Caco-2 (cell line): ENCODE data around the gene CPSF6. TPM values are rescaled to one million over a fixed set of nuclear protein-coding genes. Genes with fewer than 3 reads are reported as not detected.

Experiments used
- BruUV-seq: library from RNA; stranded (reverse); fragments of 400-500 nt; replicated peaks from 2 replicates; lab custom pipeline; 2021; lab: Mats Ljungman, UMichigan
- CTCF ChIA-PET: fragments of 300-600 bp; sonication (Branson Sonifier 250); formaldehyde crosslinking; loops from one replicate; lab custom pipeline; 2022; ENCODE audit warnings: antibody characterized with exemption; lab: Charles Lee
- POLR2A ChIA-PET: fragments of 300-600 bp; sonication (Branson Sonifier 250); formaldehyde crosslinking; loops from one replicate; lab custom pipeline; 2022; ENCODE audit warnings: antibody characterized with exemption; lab: Charles Lee
- DNase-seq, 2 experiments: peaks; one replicate each; pipeline versions ENCODE4 v3.0.0 to v3.0.0-alpha.2; 2020 to 2022
- H3K27me3 ChIP-seq: replicated peaks from 2 replicates; pipeline ENCODE4 v1.6.0; 2011; ENCODE audit warnings: low read length; ENCODE audit not compliant: control insufficient read depth, insufficient read depth
- H3K36me3 ChIP-seq: 2 replicates; pipeline ENCODE4 v1.5.1; 2011; ENCODE audit warnings: low read length; ENCODE audit not compliant: control insufficient read depth, insufficient read depth
- H3K4me1 ChIP-seq: fragments of 250-450 bp; sonication (Bioruptor Pico); 2 replicates; pipeline ENCODE4 v1.5.1; 2020; ENCODE audit warnings: mild to moderate bottlenecking
- H3K4me3 ChIP-seq: 2 replicates; pipeline ENCODE4 v1.5.1; 2011; ENCODE audit warnings: low read depth, mild to moderate bottlenecking, control low read depth, low read length
- H3K9me3 ChIP-seq: fragments of 250-450 bp; sonication (Bioruptor Pico); 2 replicates; pipeline ENCODE4 v1.5.1; 2020; ENCODE audit warnings: mild to moderate bottlenecking, moderate library complexity
- H3K27ac Mint-ChIP-seq: one replicate; pipeline ENCODE4 v1.8.0; 2022; ENCODE audit warnings: mixed read lengths; ENCODE audit not compliant: unreplicated experiment
- H3K27me3 Mint-ChIP-seq: one replicate; pipeline ENCODE4 v1.8.0; 2022; ENCODE audit warnings: mixed read lengths; ENCODE audit not compliant: insufficient read depth, unreplicated experiment
- H3K36me3 Mint-ChIP-seq: one replicate; pipeline ENCODE4 v1.8.0; 2022; ENCODE audit warnings: mild to moderate bottlenecking, mixed read lengths; ENCODE audit not compliant: insufficient read depth, unreplicated experiment
- H3K4me1 Mint-ChIP-seq: one replicate; pipeline ENCODE4 v1.8.0; 2022; ENCODE audit warnings: low read depth, mixed read lengths; ENCODE audit not compliant: unreplicated experiment
- H3K4me3 Mint-ChIP-seq: one replicate; pipeline ENCODE4 v1.8.0; 2022; ENCODE audit warnings: mild to moderate bottlenecking, moderate library complexity, mixed read lengths; ENCODE audit not compliant: unreplicated experiment
- H3K9me3 Mint-ChIP-seq: one replicate; pipeline ENCODE4 v1.8.0; 2022; ENCODE audit warnings: mixed read lengths; ENCODE audit not compliant: unreplicated experiment
- intact Hi-C: fragments of 100-400 bp; cut with micrococcal nuclease; formaldehyde crosslinking; loops from one replicate; pipeline ENCODE4 v1.10.0; 2022; ENCODE audit not compliant: unreplicated experiment
- total RNA-seq: library from RNA; stranded (reverse); gene quantifications from 2 replicates; pipeline ENCODE4 v1.2.3, GENCODE V29; 2022
- TF ChIP-seq, protein P1 (sequence below), 2 experiments: fragments of 200-600 bp in 1 of 2; IDR thresholded peaks; 1 replicate in 1 of 2; 2 replicates in 1 of 2; pipeline versions ENCODE4 v1.5.1 to v1.8.0; 2011 to 2022; ENCODE audit warnings: antibody characterized with exemption in 1 of 2, control low read depth in 1 of 2, inconsistent platforms in 1 of 2, low read depth in 1 of 2, low read length in 1 of 2, mild to moderate bottlenecking in 1 of 2, moderate library complexity in 1 of 2; ENCODE audit not compliant: insufficient read depth in 1 of 2, severe bottlenecking in 1 of 2, unreplicated experiment in 1 of 2

CPSF6 gene
- total RNA-seq, 1 experiment from 2014 or later: 124 TPM

DNA sequence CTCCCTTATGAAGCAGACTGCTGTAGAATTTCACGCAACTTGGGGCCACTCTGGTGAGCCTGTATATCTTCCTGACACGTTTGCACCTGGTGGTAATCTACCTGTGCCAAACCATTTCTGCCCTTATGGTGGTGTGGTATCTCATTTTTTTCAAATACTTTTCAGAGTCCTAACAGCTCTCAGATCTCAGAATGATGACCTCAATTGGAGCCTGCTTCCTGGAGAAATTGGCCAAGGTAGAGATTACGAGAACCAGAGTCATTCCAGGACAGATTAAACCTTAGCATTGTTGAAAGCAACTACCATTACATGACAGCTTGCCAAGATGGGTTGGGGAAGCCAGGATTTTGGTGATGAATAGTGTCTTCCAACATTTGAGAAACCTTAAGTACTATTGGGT, 48.2 kb downstream of the CPSF6 start:
- no peak for DNase-seq
- Histone ChIP-seq H3K36me3 (no peaks in the 10 kb centered on the region), H3K4me1 (no peaks in the 10 kb centered on the region), H3K4me3 (no peak overlapping the region), H3K9me3 (peaks cover 12% of the 10 kb centered on the region; the same call in 1 of the 2 replicates), H3K27me3 (no peaks in the 10 kb centered on the region)
- Mint-ChIP-seq H3K4me1 (no peaks in the 10 kb centered on the region), H3K4me3 (no peak overlapping the region), H3K9me3 (peaks cover 8% of the 10 kb centered on the region), H3K27me3 (no peaks in the 10 kb centered on the region), H3K27ac (no peak overlapping the region), H3K36me3 (no peaks in the 10 kb centered on the region)
- CTCF ChIA-PET: interaction anchor here (0.6 kb wide), 1 partner anchor 344 kb away, joined by 3 read pairs; no protein-coding TSS in a partner anchor
- no TSS peak for BruUV-seq
- POLR2A ChIA-PET: interaction anchor here (0.5 kb wide), 1 partner anchor 429 kb away, joined by 3 read pairs; no protein-coding TSS in a partner anchor
- intact Hi-C loops: loop anchor here (5.0 kb wide), 1 partner anchor 135 kb away; no protein-coding TSS in a partner anchor
- TF ChIP-seq, protein P1, sequence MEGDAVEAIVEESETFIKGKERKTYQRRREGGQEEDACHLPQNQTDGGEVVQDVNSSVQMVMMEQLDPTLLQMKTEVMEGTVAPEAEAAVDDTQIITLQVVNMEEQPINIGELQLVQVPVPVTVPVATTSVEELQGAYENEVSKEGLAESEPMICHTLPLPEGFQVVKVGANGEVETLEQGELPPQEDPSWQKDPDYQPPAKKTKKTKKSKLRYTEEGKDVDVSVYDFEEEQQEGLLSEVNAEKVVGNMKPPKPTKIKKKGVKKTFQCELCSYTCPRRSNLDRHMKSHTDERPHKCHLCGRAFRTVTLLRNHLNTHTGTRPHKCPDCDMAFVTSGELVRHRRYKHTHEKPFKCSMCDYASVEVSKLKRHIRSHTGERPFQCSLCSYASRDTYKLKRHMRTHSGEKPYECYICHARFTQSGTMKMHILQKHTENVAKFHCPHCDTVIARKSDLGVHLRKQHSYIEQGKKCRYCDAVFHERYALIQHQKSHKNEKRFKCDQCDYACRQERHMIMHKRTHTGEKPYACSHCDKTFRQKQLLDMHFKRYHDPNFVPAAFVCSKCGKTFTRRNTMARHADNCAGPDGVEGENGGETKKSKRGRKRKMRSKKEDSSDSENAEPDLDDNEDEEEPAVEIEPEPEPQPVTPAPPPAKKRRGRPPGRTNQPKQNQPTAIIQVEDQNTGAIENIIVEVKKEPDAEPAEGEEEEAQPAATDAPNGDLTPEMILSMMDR (IDR thresholded peaks at IDR 0.05; ENCODE audit: insufficient read depth in 1 of 2, low read depth in 1 of 2, low read length in 1 of 2, severe bottlenecking in 1 of 2, unreplicated experiment in 1 of 2): no peak

DNA sequence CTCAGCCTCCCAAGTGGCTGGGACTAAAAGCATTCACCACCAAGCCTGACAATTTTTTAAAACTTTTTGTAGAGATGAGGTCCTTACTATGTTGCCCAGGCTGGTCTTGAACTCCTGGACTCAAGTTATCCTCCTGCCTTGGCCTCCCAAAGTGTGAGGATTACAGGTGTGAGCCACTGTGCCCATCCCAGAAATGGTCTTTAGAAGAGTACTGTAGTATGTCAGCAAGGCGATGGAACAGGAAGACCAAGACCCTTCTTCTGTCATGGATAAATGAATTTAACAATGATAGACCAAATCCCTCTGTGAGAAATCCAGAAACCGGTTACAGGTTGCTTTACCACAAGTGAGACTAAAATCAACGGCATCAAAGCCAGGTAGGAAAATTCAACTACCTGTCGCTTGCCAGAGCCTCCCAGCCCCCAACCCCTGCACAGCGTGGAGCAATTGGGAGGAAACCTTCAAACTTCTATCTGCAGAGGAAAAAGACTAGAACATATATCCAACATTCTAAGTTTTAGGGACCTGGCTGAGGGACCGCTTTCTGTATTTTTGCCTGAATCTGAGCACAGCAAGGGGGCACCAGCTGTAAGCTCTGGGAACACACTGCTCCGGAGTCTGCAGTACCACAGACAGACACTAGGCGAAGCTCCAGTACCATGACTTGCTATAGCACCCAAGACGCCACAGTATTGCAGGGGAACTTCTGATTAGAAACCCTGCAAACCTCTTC, 51.3 kb downstream of the CPSF6 start:
- peak; percentile 82 to 85 for DNase-seq
- H3K36me3 ChIP-seq: no peaks in the 10 kb centered on the region
- peaks cover 29% of the 10 kb centered on the region for H3K9me3 Mint-ChIP-seq
- no peak overlapping the region for H3K4me3 ChIP-seq
- H3K27me3 ChIP-seq: no peaks in the 10 kb centered on the region
- H3K4me3 Mint-ChIP-seq: no peak overlapping the region
- H3K27me3 Mint-ChIP-seq: no peaks in the 10 kb centered on the region
- H3K4me1 ChIP-seq: no peaks in the 10 kb centered on the region
- TF ChIP-seq, protein P1 (IDR thresholded peaks at IDR 0.05; ENCODE audit: insufficient read depth in 1 of 2, low read depth in 1 of 2, low read length in 1 of 2, severe bottlenecking in 1 of 2, unreplicated experiment in 1 of 2): peak; percentile 91 to 96
- no peaks in the 10 kb centered on the region for H3K36me3 Mint-ChIP-seq
- CTCF ChIA-PET: interaction anchor here (0.6 to 1.6 kb wide), 4 partner anchors 33 to 280 kb away, joined by 3 to 4 read pairs (median 3); no protein-coding TSS in a partner anchor
- no TSS peak for BruUV-seq
- peaks cover 12% of the 10 kb centered on the region; the same call in 1 of the 2 replicates for H3K9me3 ChIP-seq
- H3K4me1 Mint-ChIP-seq: peaks cover 11% of the 10 kb centered on the region
- no peak overlapping the region for H3K27ac Mint-ChIP-seq
- POLR2A ChIA-PET: no interaction called here
- intact Hi-C loops: loop anchor here (1.0 to 2.0 kb wide), 6 partner anchors 42 to 349 kb away; partner anchors contain the start of gene YEATS4

DNA sequence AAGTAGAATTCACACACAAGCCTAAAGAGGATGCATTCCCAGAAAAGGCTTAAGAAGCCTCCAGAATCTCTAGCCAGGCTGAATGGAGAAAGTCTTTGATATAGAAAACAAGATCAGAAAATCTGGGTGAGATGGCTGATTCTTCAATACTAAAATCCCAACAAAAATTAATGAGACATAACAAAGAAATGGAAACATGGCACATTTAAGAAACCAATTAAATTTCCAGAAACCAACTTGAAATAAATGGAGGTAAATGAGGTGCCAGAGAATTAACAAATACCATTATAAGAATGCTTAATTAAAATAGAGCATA, 51.9 kb downstream of the CPSF6 start:
- CTCF ChIA-PET: interaction anchor here (0.7 to 1.6 kb wide), 3 partner anchors 33 to 280 kb away, joined by 3 to 4 read pairs (median 3); no protein-coding TSS in a partner anchor
- H3K36me3 ChIP-seq: no peaks in the 10 kb centered on the region
- BruUV-seq: no TSS peak
- no peaks in the 10 kb centered on the region for H3K27me3 ChIP-seq
- TF ChIP-seq, protein P1 (IDR thresholded peaks at IDR 0.05; ENCODE audit: insufficient read depth in 1 of 2, low read depth in 1 of 2, low read length in 1 of 2, severe bottlenecking in 1 of 2, unreplicated experiment in 1 of 2): no peak
- peaks cover 11% of the 10 kb centered on the region for H3K4me1 Mint-ChIP-seq
- no peak overlapping the region for H3K4me3 Mint-ChIP-seq
- POLR2A ChIA-PET: no interaction called here
- peaks cover 12% of the 10 kb centered on the region; the same call in 1 of the 2 replicates for H3K9me3 ChIP-seq
- no peak for DNase-seq
- H3K4me3 ChIP-seq: no peak overlapping the region
- H3K27me3 Mint-ChIP-seq: no peaks in the 10 kb centered on the region
- H3K27ac Mint-ChIP-seq: no peak overlapping the region
- intact Hi-C loops: loop anchor here (1.0 to 2.0 kb wide), 6 partner anchors 41 to 348 kb away; partner anchors contain the start of gene YEATS4
- H3K4me1 ChIP-seq: no peaks in the 10 kb centered on the region
- no peaks in the 10 kb centered on the region for H3K36me3 Mint-ChIP-seq
- H3K9me3 Mint-ChIP-seq: peaks cover 34% of the 10 kb centered on the region
